OCI-LY1 (cell line): ENCODE data around the gene PRAME.

Experiments used
- H2AFZ ChIP-seq: fragments of 200-600 bp; sonication (generic), shearing (Covaris generic); 2 replicates; pipeline ENCODE4 v1.6.0; 2014; ENCODE audit warnings: antibody characterized with exemption, mild to moderate bottlenecking, low read length
- H3F3A ChIP-seq: fragments of 200-600 bp; sonication (generic), shearing (Covaris generic); 2 replicates; pipeline ENCODE4 v1.6.0; 2014; ENCODE audit warnings: mild to moderate bottlenecking, antibody characterized with exemption, low read length, moderate library complexity; ENCODE audit not compliant: insufficient read depth
- H3K27ac ChIP-seq: fragments of 200-600 bp; sonication (generic); 2 replicates; pipeline ENCODE4 v1.5.1; 2014; ENCODE audit warnings: low read length, mixed run types, mild to moderate bottlenecking, low read depth; ENCODE audit not compliant: poor library complexity, severe bottlenecking
- H3K27me3 ChIP-seq: fragments of 200-600 bp; sonication (generic); 2 replicates; pipeline ENCODE4 v1.6.0; 2014; ENCODE audit warnings: antibody characterized with exemption, mild to moderate bottlenecking, low read length, moderate library complexity; ENCODE audit not compliant: insufficient read depth
- H3K36me3 ChIP-seq: fragments of 200-600 bp; sonication (generic); 2 replicates; pipeline ENCODE4 v1.6.1; 2014; ENCODE audit warnings: mild to moderate bottlenecking, antibody characterized with exemption, low read length, moderate library complexity, mixed read lengths; ENCODE audit not compliant: insufficient read depth
- H3K4me1 ChIP-seq: fragments of 200-600 bp; sonication (generic); 2 replicates; pipeline ENCODE4 v1.5.1; 2014; ENCODE audit warnings: mild to moderate bottlenecking, low read length, moderate library complexity; ENCODE audit not compliant: insufficient read depth, severe bottlenecking
- H3K4me2 ChIP-seq: fragments of 200-600 bp; sonication (generic), shearing (Covaris generic); 2 replicates; pipeline ENCODE4 v1.6.1; 2014; ENCODE audit warnings: low read length
- H3K4me3 ChIP-seq: fragments of 200-600 bp; sonication (generic); 2 replicates; pipeline ENCODE4 v1.5.1; 2014; ENCODE audit warnings: low read length, low read depth, mild to moderate bottlenecking, mixed read lengths; ENCODE audit not compliant: poor library complexity, severe bottlenecking
- H3K79me2 ChIP-seq: fragments of 200-600 bp; shearing (Covaris generic); 2 replicates; pipeline ENCODE4 v1.6.1; 2016; ENCODE audit warnings: mixed run types, low read length, mixed read lengths; ENCODE audit not compliant: insufficient read depth
- H3K9ac ChIP-seq: fragments of 200-600 bp; sonication (generic), shearing (Covaris generic); 2 replicates; pipeline ENCODE4 v1.6.1; 2014; ENCODE audit warnings: mild to moderate bottlenecking, low read length, mixed read lengths
- H3K9me2 ChIP-seq: fragments of 200-600 bp; sonication (generic), shearing (Covaris generic); 2 replicates; pipeline ENCODE4 v1.6.1; 2014; ENCODE audit warnings: low read depth, mild to moderate bottlenecking, low read length, mixed read lengths
- H3K9me3 ChIP-seq: fragments of 200-600 bp; shearing (Covaris generic); 2 replicates; pipeline ENCODE4 v1.6.1; 2014; ENCODE audit warnings: low read length, mixed read lengths
- H4K20me1 ChIP-seq: fragments of 200-600 bp; sonication (generic), shearing (Covaris generic); 2 replicates; pipeline ENCODE4 v1.6.0; 2016; ENCODE audit warnings: mild to moderate bottlenecking, low read length; ENCODE audit not compliant: insufficient read depth
- CTCF ChIP-seq: fragments of 200-600 bp; sonication (generic), shearing (Covaris generic); IDR thresholded peaks from 2 replicates; pipeline ENCODE4 v1.5.1; 2017; ENCODE audit warnings: mild to moderate bottlenecking, antibody characterized with exemption, low read length, moderate library complexity, mixed read lengths
- EZH2 ChIP-seq: fragments of 200-600 bp; sonication (generic), shearing (Covaris generic); IDR thresholded peaks from 2 replicates; pipeline ENCODE4 v1.8.0; 2017; ENCODE audit warnings: borderline replicate concordance, mixed run types, mild to moderate bottlenecking, antibody characterized with exemption, low read length, moderate library complexity, mixed read lengths

The PRAME gene

GRCh38 chr22:22547226-22547625 lies 11.8 kb downstream of the PRAME start:
- no peak for TF ChIP-seq EZH2
- TF ChIP-seq CTCF, result no peak
- Histone ChIP-seq H3K4me1 (no peaks in the 10 kb centered on the region), H3K9me2 (no peaks in the 10 kb centered on the region), H3K36me3 (peaks cover 45% of the 10 kb centered on the region), H3F3A (no peaks in the 10 kb centered on the region), H3K4me3 (no peak overlapping the region), H3K9me3 (no peaks in the 10 kb centered on the region), H3K9ac (no peak overlapping the region), H3K27ac (no peak overlapping the region), H3K79me2 (no peaks in the 10 kb centered on the region), H3K27me3 (no peaks in the 10 kb centered on the region), H2AFZ (no peak overlapping the region), H3K4me2 (no peak overlapping the region), H4K20me1 (no peaks in the 10 kb centered on the region)

- no peaks in the 10 kb centered on the region for H3K27me3 ChIP-seq
- no peak overlapping the region for H3K27ac ChIP-seq
- H3K36me3 ChIP-seq, result peaks cover 43% of the 10 kb centered on the region
- no peaks in the 10 kb centered on the region for H3K9me3 ChIP-seq
- no peak for TF ChIP-seq CTCF
- TF ChIP-seq EZH2, result no peak
- H3F3A ChIP-seq, result no peaks in the 10 kb centered on the region
- no peaks in the 10 kb centered on the region for H4K20me1 ChIP-seq
- no peak overlapping the region for H3K4me2 ChIP-seq
- no peak overlapping the region for H2AFZ ChIP-seq
- no peaks in the 10 kb centered on the region for H3K9me2 ChIP-seq
- H3K4me1 ChIP-seq, result no peaks in the 10 kb centered on the region
- H3K79me2 ChIP-seq, result no peaks in the 10 kb centered on the region
- no peak overlapping the region for H3K4me3 ChIP-seq
- H3K9ac ChIP-seq, result no peak overlapping the region
Observed at GRCh38 chr22:22546490-22546889, 12.6 kb downstream of the PRAME start.

- Histone ChIP-seq H3K27me3 (no peaks in the 10 kb centered on the region), H3K4me3 (no peak overlapping the region), H3K79me2 (no peaks in the 10 kb centered on the region), H3K4me2 (no peak overlapping the region), H2AFZ (no peak overlapping the region), H3K9me2 (no peaks in the 10 kb centered on the region), H3K4me1 (no peaks in the 10 kb centered on the region), H3F3A (no peaks in the 10 kb centered on the region), H3K9ac (no peak overlapping the region), H3K27ac (no peak overlapping the region), H3K9me3 (no peaks in the 10 kb centered on the region), H4K20me1 (no peaks in the 10 kb centered on the region), H3K36me3 (peaks cover 29% of the 10 kb centered on the region)
- TF ChIP-seq CTCF (no peak), EZH2 (no peak)
Observed at GRCh38 chr22:22545084-22545483, 14.0 kb downstream of the PRAME start.
